Activated naive CD8-positive, alpha-beta T cell treated with anti-CD3 and anti-CD28 coated beads, Interleukin-2, amount 50 U/mL, for 16 hours (primary cell): ENCODE data around the gene F2.
"Not testable (repeated sequence)": the region's sequence is repeated elsewhere in the genome, so short reads cannot be mapped to it uniquely, and the experiment has no call there.

ENCODE experiments used
- DNase-seq: peaks from one replicate; pipeline ENCODE4 v3.0.0-alpha.2; 2020; ENCODE audit warnings: low read depth, low spot score

F2 gene

DNA sequence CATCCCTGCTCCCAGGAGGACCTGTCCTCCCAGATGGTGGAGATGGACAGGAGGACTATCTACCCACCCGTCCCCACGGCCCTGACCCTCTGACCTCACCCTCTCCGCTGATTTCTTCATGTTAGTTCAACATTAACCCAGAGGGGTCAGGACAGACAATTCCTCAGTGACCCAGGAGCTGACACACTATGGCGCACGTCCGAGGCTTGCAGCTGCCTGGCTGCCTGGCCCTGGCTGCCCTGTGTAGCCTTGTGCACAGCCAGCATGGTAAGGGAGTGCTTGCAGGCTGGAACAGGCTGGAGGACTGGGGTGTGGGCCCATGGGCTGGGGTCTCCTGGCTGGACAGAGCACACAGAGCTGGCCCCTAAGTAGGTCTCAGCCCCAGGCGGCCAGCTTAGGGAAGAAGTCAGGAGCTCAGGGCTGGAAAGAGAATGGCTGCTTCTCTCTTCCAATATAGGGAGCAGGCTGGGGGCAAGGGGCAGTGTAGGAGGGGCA, at the start of gene F2:
Gene F2, plus strand, starts transcription at position 166 of the 495 bp plus-strand sequence. Its CDS starts 23 bp downstream, at position 189.
- DNase-seq: no peak

DNA sequence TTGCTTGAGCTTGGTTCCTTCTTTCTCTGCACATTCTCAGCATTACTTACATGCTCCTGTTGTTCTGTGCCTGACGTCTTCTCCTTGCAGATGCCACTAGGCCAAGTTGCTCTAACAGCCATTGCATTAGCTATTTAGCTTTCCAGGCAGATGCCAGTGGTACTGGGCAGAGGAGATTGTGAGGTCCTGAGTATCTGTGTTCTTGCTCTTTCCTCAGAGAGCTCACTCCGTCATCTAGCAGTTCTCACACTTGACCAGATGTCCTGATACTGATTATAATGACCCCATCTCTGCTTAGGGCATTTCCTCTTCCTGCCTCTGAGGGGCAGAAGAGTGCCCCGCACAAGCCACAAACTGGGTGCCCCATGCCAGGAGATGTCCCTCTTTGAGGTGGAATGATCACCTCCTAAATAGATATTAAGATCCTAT, 49.3 kb upstream of the F2 start:
- no peak for DNase-seq

DNA sequence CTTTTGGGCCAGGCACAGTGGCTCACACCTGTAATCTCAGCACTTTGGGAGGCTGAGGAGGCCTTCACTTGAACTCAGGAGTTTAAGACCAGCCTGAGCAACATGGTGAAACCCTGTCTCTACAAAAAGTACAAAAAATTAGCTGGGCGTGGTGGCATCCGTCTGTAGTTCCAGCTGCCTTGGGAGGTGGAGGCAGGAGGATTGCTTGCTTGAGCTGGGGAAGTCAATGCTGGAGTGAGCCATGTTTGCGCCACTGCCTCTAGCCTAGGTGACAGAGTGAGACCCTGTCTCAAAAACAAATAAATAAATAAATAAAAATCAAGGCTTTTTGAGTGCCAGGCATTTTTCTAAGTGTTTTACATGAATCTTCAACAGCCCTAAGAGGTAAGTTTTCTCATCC, 48.5 kb upstream of the F2 start:
- DNase-seq: not testable (repeated sequence)

DNA sequence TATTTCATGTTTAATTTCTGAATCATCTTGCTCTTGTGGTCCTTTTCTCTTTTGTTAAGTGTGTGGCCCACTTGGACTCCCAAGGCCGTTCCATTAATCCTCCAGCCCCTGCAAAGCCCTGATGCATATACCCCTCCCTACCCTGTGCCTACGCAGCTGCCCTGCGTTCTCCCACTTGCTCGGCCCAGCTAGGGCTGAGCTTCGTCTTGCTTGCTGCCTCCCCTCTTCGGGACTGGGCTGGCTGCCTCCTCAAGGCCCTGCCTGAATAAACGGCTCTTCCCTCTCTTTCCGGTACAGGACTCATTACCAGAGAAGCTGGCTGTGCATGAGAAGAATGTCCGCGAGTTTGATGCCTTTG, 47.1 kb upstream of the F2 start:
- DNase-seq: no peak

DNA sequence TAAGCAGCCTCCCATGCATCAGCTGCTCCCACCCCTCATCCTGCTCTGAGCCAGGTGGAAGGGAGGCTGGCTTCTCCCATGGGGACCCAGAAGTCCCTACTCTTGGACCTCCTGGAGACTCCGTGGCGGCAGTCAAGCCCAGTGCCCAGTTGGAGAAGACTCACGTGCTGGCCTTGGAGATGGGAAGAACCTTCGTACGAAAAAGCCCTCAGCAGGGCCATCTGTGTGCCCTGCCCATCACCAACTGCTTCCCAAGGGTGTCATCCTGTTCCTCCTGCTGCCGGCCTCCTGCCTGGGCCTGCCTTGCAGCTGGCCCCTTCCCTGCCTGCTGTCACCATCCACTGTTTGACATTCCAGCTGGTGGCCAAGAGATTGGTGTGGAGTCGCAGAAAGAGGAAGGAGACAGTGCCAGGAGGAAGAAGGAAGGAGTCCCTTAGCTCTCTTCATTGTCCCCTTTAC, 46.6 kb upstream of the F2 start:
- no peak for DNase-seq

DNA sequence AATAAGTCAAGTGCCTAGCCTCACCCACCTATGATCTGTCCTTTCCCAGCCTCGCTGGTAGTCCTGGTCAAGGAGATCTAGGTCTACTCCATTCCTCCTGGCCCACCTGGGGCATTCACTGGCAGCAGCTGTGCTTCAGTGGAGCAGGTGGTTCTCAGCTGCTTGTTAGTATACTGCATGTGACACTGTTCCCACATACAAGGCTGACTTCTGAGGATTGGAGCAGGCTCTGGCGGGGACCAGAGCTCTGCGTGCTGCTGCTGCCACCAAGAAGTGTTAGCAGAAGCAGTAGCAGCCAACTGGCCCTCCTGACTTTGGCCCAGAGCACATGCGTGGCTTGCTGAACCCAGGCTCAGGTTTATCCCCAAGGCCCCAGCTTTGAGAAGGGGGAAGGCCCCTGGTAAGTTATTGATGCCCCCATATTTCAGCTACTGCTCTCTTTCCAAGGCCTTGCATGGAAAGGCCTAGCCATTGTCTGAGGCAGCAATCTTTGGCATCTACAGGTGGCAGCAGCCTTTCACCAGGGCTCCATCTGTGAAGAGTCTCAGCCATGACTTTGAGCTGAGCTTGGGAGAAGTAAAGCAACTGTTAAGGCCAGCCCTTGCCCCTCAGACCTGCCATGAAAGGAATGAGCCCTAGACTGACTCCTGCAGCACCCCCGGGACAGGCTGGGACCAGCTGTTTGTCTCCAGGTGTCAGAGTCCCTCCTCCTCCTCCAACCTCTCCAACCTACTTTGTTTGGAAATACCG, 45.1 kb upstream of the F2 start:
- no peak for DNase-seq

DNA sequence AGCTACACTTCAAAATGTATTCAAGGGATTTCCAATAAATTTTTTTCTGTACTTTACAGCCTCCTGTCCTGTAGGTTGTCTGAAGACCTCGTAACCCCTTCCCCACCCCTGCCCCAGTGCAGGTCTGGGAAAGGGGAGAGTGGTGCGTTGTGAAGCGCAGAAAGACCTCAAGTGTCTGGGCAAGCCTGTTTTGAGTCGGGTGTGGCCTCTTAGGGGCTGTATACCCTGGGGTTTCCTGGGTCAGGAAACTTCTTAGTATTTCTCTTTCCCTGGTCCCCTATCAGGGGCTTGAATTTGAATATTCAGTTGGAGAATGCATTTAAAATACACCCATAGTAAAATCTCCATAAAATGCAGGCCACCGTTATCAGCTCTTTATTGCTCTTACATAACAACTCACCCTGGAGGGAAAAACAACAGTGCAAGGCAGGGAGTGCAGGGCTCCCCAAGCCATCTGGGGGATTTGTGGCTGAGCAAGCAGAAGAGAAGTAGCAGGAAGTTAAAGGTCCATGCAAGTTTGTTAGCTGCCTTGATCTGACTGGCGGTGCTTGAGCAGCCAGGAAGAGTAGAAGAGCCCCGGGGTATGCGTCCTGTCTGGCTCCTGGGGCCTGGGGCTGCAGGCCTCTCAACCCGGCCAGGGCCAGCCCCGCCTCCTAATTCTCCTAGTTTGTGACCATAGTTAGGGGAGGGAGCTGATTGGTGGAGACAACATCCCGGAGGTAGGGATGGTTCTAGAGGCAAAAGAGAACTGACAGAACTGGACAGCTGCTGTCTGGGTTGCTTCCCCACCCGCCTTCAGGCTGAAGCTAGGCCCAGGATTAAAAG, 44.3 kb upstream of the F2 start:
- no peak for DNase-seq

DNA sequence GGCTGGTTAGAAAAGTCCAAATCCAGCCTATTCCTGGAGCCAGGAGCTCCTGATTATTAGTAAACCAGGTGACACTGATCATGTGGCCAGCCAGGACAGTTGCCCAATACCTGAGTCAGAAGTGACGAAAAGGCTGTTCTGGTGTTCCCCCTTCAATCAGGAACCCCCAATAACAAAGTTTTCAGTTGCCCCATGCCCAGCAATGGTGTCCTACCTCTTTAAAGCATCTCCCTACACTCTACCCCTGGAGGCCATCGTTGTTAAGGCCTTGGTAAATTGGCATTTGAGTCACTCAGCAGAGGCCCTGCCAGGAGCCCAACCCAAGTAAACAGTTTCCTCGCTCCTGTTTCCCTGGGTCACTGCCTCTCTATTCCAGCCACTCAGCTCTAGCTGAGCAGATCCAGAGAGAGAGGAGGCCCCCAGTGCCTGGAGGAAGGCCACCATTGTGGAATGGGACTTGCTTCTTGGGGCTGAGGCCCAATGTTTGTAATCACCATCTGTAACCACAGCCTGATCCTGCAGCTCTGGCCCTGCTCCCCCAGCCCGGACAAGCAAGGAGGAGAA, 43.6 kb upstream of the F2 start:
- DNase-seq: no peak

DNA sequence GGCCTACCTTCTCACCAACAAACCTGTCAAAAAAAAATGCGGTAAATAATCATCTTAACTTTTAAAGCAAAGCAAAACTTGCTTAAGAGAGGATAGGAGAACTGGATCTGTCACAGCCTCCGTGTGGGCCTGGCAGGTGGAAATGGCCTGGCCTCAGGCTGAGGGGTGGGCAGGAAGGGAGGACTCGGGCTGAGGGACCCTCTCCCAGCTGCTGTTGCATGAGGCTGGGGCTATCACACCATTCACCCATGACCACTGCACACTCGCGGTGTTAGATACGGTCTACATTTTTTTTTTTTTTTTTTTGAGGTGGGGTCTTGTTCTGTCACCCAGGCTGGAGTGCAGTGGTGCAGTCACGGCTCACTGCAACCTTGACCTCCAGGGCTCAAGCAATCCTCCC, 43.1 kb upstream of the F2 start:
- no peak for DNase-seq

DNA sequence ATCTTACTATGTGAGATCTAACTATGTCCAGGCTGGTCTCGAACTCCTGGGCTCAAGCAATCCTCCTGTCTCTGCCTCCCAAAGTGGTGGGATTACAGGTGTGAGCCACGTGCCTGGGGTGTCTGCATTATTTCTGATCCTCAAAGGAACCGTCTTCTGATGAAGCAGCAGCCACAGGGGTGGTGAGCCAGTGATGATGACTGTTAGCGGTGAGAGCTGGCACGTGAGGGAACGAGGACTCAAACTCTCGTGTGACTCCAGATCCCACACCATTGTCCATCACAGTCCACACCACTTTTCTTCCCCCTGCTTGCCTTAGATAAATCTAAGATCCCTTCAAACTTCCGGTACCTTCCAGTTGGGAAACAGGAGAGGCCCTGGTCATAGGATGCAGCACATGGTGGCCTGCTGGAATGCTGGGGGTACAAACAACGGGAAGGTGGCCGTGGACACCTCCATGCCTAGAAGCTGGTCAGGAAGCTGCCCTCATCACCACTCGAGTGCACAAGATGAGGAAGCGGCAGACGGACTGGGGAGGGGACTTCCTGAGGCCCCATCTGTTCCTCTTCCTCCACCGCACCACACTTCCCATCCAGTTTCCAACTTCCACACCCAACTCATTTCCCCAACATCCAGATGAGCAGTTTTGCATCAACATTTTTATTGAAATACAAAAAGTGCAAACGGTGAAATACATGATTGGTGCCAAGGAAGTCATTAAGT, 42.4 kb upstream of the F2 start:
- no peak for DNase-seq

DNA sequence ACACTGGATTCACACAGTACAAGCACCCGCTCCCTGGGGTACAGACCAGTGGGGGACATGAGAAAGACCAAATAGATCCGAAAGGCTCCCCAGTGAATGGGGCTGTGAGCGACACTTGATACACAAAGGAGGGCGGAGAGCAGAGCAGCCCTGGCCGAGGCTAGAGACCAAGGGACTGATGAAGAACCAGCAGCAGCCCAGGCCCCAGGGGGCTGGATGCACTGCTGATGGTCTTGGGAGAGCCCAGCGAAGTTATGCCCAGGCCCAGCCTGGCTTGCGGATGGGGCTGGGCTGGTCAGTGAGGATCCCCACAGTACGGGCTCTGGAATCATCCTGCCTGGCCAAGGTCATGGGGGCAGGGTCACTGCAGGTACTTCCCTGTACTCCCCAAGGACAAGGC, 41.8 kb upstream of the F2 start:
- DNase-seq: no peak

DNA sequence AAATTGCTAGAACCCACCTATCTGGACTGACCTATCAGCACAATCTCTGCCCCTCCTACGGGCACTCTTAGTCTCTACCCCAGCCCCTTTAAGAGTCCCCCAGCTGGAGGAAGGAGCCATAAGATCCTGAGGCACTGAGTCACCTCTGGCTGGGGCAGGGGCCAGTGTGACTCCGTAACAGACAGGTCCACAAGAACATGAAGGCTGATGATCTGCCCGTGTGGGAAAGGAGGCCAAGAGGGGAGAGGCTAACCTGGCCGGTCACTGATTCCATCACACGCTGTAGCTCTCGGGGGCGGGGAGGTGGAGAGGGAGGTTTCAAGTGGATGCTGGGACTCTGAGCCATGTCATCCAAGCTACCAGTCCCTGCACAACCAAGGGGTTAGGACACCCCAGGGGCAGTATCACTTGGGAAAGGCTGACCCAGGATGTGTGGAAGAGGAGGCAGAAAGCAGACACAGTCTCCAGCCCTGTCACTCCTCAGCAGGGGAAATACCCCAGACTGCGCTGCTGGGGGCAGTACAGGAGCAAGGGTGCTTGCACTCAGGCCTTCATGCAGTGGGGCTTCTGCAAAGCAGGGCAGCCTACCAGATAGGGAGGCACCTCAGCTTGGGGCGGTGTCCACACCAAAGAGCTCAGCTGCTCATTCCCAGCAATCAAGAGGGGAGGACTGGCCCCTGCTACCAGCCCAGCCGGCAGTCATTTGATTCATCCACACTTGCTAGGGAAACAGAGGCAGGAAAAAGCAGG, 40.8 kb upstream of the F2 start:
- no peak for DNase-seq

DNA sequence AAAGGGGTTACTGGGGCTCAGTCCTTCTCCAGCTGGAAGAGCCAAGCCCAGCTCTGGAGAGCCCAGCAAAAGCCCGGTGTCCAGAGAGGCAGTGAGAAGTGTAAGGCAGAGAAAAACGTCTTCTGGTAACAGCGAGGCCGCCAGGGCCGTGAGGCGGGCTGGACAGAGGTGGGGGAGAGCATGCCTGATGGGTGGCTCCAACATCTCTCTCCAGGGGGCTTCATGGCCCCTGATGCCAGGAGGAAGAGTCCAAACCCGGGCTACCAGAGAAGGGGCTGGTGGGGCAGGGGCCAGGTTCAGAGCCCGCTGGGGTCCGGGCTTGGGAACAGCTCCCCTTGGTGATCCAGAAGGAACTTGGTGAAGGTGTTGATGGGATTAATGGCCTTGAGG, 40.3 kb upstream of the F2 start:
- no peak for DNase-seq

DNA sequence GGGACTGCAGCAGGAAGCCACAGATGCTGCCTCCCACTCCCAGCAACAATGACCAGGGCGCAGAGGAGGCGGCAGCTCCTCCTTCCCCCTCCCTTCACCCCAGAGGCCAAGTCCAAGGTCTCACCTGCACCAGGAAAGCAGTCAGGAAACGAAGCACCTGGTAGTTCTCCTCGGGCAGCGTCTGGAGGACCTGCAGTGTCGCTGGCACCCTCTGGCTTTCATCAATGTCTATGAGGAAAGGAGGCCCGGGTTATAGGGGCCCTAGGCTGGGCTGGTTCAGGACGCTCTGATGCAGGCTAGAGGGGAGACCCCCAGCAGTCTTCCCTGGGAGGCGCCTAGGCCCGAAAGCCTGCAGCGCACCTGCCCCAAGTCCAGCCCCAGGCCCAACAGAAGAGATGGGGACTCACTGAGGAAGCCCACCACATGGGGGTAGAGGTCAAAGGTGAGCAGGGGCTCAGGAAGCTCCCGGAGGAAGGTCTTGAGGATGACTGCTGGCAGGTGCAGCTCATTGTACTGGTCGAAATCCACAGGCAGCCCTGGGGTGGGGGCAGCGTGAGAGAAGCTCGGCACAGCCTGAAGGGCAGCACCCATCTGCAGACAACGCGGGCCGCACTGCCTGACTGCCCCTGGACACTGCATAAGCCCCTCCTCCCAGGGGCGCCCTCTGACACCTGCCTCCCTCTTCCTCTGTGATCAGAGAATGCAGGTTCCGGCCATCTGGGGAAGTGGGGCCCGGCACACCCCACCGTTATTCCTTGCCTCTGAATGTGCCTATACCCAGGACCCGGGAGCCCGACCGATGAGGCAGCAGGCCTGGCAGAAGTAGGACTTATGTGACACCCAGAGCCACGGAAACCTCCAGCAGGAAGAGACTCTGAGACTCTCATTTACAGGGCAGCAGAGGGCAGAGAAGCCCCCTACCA, 39.5 kb upstream of the F2 start:
- no peak for DNase-seq

DNA sequence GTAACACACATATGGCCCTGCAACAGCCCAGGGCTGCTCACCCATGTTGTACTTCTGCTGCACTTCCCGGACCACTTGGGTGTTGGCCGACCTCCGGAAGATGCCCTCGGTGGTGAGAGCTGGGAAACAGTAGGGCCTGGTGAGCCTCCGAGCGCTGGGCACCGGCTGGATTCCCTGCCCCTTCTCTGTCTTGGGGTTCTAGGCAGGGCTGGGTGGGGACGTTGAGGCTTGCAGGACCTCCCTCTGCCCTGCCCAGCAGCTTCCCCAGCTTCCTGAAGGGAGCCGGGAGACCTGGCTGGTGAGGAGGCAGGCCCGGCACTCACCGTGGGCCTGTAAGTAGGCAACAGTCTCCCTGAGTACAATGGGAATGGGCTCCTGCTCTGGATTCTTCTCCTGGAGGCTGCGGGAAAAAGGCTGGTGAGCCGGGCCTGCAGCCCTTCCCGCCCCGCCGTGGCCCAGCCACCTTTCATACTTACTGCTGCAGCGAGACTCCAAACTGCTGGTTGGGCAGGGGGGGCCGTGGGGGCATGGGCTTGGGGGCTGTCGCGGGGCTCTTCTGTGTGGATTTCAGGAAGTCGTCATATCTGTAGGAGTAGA, 38.8 kb upstream of the F2 start:
- DNase-seq: no peak

DNA sequence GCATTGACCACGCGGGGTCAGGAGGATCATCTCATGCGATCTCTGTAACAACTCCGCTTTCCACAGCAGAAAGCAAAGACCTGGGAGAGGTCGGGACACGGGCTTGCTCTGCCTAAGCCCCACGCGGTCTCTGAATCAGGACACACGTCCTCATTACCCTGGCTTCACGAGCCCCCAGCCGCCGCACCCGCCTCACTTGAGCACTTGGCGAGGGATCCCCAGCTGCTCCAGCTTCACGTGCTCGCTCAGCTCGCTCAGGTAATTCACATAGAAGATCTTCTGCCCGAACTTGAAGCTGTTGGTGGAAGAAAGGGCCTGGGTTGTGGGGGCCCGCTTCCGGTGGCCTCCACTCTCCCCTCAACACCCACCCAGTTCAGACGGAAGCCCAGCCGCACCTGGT, 38.2 kb upstream of the F2 start:
- DNase-seq: no peak

DNA sequence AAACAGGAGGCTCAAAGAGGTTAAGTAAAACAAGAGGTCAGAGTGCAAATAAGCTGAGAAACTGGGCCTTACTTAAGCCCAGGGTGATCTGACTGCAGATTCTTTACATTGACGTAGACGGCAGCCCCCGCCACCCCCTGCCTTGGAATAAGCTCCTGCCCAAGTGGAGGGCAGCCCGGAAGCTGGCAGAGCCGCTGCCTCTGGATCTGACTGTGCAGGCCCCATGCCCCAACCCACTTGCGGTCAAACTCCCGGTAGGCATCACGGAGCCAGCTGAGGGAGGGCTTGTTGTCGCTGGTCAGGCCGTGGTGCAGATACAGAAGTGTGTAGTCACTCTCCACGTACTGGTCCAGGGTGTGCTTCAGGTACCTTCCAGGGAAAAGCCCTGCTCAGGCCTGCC, 37.2 kb upstream of the F2 start:
- no peak for DNase-seq

DNA sequence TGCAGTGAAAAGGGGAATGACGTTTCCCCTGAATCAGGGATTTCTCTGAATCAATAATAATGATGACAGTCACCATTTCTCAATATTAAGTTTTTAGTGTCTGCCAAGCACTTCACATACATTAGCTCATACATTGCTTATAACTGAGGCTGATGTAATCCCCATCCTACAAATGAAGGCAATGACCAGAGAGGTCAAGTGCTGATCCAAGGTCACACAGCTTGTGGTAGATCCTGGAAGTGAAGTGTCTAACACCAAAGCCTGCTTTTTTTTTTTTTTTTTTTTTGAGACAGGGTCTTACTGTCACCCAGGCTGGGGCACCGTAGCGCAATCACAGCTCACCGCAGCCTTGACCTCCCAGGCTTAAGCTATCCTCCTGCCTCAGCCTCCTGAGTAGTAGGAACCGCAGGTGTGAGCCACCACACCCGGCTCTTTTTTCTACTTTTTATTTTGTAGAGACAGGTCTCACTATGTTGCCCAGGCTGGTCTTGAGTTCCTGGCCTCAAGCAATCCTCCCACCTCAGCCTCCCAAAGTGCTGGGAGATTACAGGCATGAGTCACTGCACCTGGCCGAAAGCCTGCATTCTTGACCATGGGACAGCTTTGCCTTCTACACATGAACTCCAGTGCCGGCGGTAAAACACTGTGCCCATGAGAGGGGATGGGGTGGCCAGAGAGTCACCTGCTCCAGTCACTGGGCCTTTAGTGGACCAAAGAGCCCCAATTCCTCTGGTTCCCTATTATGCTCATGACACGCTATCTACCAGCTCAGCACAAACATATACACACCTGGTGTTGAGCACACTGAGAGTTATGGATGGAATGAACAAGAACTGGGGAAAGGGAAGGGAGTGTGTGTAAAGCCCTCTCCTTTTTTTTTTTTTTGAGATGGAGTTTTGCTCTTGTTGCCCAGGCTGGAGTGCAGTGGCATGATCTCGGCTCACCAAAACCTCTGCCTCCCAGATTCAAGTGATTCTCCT, 36.0 kb upstream of the F2 start:
- DNase-seq: no peak

DNA sequence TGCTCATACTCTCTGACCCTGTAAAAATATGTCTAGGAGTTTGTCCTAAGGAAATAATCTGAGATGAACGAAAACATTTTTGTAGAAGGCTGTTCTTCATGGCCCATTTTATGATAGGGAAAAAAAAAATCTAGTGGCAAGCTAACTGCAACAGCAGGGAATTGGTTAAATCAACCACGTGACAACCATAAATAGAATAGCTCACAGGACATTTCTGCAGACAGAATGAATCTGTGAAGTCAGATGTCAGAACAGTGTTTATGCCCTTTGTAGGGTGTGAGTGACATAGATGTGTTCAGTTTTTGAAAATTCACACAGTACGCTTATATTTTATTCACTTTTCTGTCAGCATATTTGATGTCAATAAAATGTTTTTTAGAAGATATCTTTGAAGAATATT, 34.6 kb upstream of the F2 start:
- DNase-seq: no peak
